SK-N-MC (cell line): ENCODE measurements around the gene ASIC3.

Source experiments
- EZH2 ChIP-seq: fragments of 200-600 bp; sonication (generic); IDR thresholded peaks from one replicate; pipeline ENCODE4 v1.6.1; 2017; ENCODE audit warnings: antibody characterized with exemption
- FOXP2 ChIP-seq: optimal IDR thresholded peaks from 2 replicates; pipeline ENCODE3; 2011; ENCODE audit warnings: mild to moderate bottlenecking, moderate library complexity; ENCODE audit not compliant: insufficient read depth; ENCODE audit errors: extremely low read length, control extremely low read depth
- POLR2AphosphoS5 ChIP-seq: IDR thresholded peaks from 2 replicates; pipeline ENCODE4 v1.6.1; 2012; ENCODE audit warnings: mild to moderate bottlenecking, low read depth, low read length, borderline replicate concordance

- no peak for TF ChIP-seq POLR2AphosphoS5
- TF ChIP-seq EZH2: no peak
- TF ChIP-seq FOXP2: no peak
These were observed 41.6 kb upstream of the ASIC3 start for GRCh38 chr7:151006590-151007300.
